Calu3 (cell line): ENCODE measurements around the gene CCNK. TPM values are rescaled to one million over a fixed set of nuclear protein-coding genes. Genes with fewer than 3 reads are reported as not detected.

Experiments
- BruUV-seq: library from RNA; stranded (reverse); fragments of 400-500 nt; replicated peaks from 2 replicates; lab custom pipeline; 2021; lab: Mats Ljungman, UMichigan
- CTCF ChIA-PET: fragments of 300-600 bp; sonication (Branson Sonifier 250); formaldehyde crosslinking; loops from one replicate; lab custom pipeline; 2022; ENCODE audit warnings: antibody characterized with exemption; lab: Charles Lee
- DNase-seq: peaks from one replicate; pipeline ENCODE4 v3.0.0; 2022
- H3K27ac Mint-ChIP-seq: one replicate; pipeline ENCODE4 v1.8.0; 2022; ENCODE audit warnings: mixed read lengths; ENCODE audit not compliant: unreplicated experiment
- H3K27me3 Mint-ChIP-seq: one replicate; pipeline ENCODE4 v1.8.0; 2022; ENCODE audit warnings: mixed read lengths; ENCODE audit not compliant: unreplicated experiment
- H3K36me3 Mint-ChIP-seq: one replicate; pipeline ENCODE4 v1.8.0; 2022; ENCODE audit warnings: mild to moderate bottlenecking, moderate library complexity, mixed read lengths; ENCODE audit not compliant: insufficient read depth, unreplicated experiment
- H3K4me1 Mint-ChIP-seq: one replicate; pipeline ENCODE4 v1.8.0; 2022; ENCODE audit warnings: mild to moderate bottlenecking, low read depth, mixed read lengths; ENCODE audit not compliant: unreplicated experiment
- H3K4me3 Mint-ChIP-seq: one replicate; pipeline ENCODE4 v1.8.0; 2022; ENCODE audit warnings: mild to moderate bottlenecking, low read depth, moderate library complexity, mixed read lengths; ENCODE audit not compliant: unreplicated experiment
- H3K9me3 Mint-ChIP-seq: one replicate; pipeline ENCODE4 v1.8.0; 2022; ENCODE audit warnings: low read depth, mixed read lengths; ENCODE audit not compliant: unreplicated experiment
- CTCF ChIP-seq: fragments of 200-600 bp; IDR thresholded peaks from one replicate; pipeline ENCODE4 v1.8.0; 2022; ENCODE audit warnings: antibody characterized with exemption; ENCODE audit not compliant: unreplicated experiment
- intact Hi-C: fragments of 100-400 bp; cut with micrococcal nuclease; formaldehyde crosslinking; loops from one replicate; pipeline ENCODE4 v1.10.0; 2022; ENCODE audit not compliant: unreplicated experiment
- total RNA-seq: library from RNA; stranded (reverse); gene quantifications from 2 replicates; pipeline ENCODE4 v1.2.3, GENCODE V29; 2022

Gene CCNK
- total RNA-seq, 1 experiment from 2014 or later = 71.5 TPM

GRCh38 chr14:99540196-99541032 lies 59.2 kb downstream of the CCNK start:
- H3K4me3 Mint-ChIP-seq = no peak overlapping the region
- CTCF ChIA-PET = no interaction called here
- BruUV-seq = no TSS peak
- TF ChIP-seq CTCF = no peak
- H3K27me3 Mint-ChIP-seq = no peaks in the 10 kb centered on the region
- H3K9me3 Mint-ChIP-seq = no peaks in the 10 kb centered on the region
- intact Hi-C loops = no loop called here
- H3K27ac Mint-ChIP-seq = no peak overlapping the region
- H3K4me1 Mint-ChIP-seq = peaks cover 10% of the 10 kb centered on the region
- no peak for DNase-seq
- peaks cover 5% of the 10 kb centered on the region for H3K36me3 Mint-ChIP-seq

GRCh38 chr14:99541211-99541610 lies 60.0 kb downstream of the CCNK start:
- BruUV-seq = no TSS peak
- H3K4me3 Mint-ChIP-seq = no peak overlapping the region
- TF ChIP-seq CTCF = no peak
- H3K9me3 Mint-ChIP-seq = no peaks in the 10 kb centered on the region
- CTCF ChIA-PET = no interaction called here
- peaks cover 5% of the 10 kb centered on the region for H3K36me3 Mint-ChIP-seq
- no peaks in the 10 kb centered on the region for H3K27me3 Mint-ChIP-seq
- no peak for DNase-seq
- H3K4me1 Mint-ChIP-seq = peaks cover 10% of the 10 kb centered on the region
- intact Hi-C loops = no loop called here
- H3K27ac Mint-ChIP-seq = no peak overlapping the region

- CTCF ChIA-PET = no interaction called here
- Mint-ChIP-seq H3K27ac (no peak overlapping the region), H3K4me1 (peaks cover 10% of the 10 kb centered on the region), H3K36me3 (peaks cover 5% of the 10 kb centered on the region), H3K4me3 (no peak overlapping the region), H3K27me3 (no peaks in the 10 kb centered on the region), H3K9me3 (no peaks in the 10 kb centered on the region)
- no TSS peak for BruUV-seq
- intact Hi-C loops = no loop called here
- TF ChIP-seq CTCF = no peak
- no peak for DNase-seq
These were observed 60.7 kb downstream of the CCNK start for GRCh38 chr14:99541677-99542470.

GRCh38 chr14:99542566-99542965 lies 61.4 kb downstream of the CCNK start:
- peaks cover 5% of the 10 kb centered on the region for H3K36me3 Mint-ChIP-seq
- H3K9me3 Mint-ChIP-seq = no peaks in the 10 kb centered on the region
- no peak overlapping the region for H3K4me3 Mint-ChIP-seq
- no peak overlapping the region for H3K27ac Mint-ChIP-seq
- intact Hi-C loops = no loop called here
- no peak for DNase-seq
- no TSS peak for BruUV-seq
- H3K4me1 Mint-ChIP-seq = peaks cover 10% of the 10 kb centered on the region
- no peaks in the 10 kb centered on the region for H3K27me3 Mint-ChIP-seq
- CTCF ChIA-PET = interaction anchor here (0.9 kb wide), 1 partner anchor 26 kb away, joined by 3 read pairs; no protein-coding TSS in a partner anchor
- no peak for TF ChIP-seq CTCF
